Ovary (tissue), 9 donors: ENCODE measurements around the gene MRFAP1. TPM values are rescaled to one million over a fixed set of nuclear protein-coding genes. Genes with fewer than 3 reads are reported as not detected.

ENCODE experiments used
- DNase-seq, 5 donors: peaks; one replicate each; pipeline ENCODE4 v3.0.0-alpha.2; 2019 to 2020
- H3K27ac ChIP-seq, 2 donors: fragments of 200-600 bp; one replicate each; pipeline versions ENCODE4 v1.5.1 to v1.8.0; 2019 to 2022
- H3K27me3 ChIP-seq: fragments of 200-600 bp; one replicate; pipeline ENCODE4 v1.8.0; 2022
- H3K36me3 ChIP-seq: fragments of 200-600 bp; sonication (generic); one replicate; pipeline ENCODE4 v1.5.1; 2019
- H3K4me1 ChIP-seq: one replicate; pipeline ENCODE4 v1.8.1; 2013; ENCODE audit warnings: mild to moderate bottlenecking, moderate library complexity; ENCODE audit not compliant: insufficient read depth
- H3K4me3 ChIP-seq: fragments of 200-600 bp; sonication (generic); one replicate; pipeline ENCODE4 v1.5.1; 2017
- H3K9me3 ChIP-seq, 2 donors: fragments of 200-600 bp in 1 of 2; sonication (generic) in 1 of 2; one replicate each; pipeline versions ENCODE4 v1.5.1 to v1.8.1; 2013 to 2019; ENCODE audit warnings: mild to moderate bottlenecking in 1 of 2, moderate library complexity in 1 of 2
- CTCF ChIP-seq, 3 donors: fragments of 450-650 bp in 2 of 3; fragments of 200-600 bp in 1 of 3; IDR thresholded peaks; one replicate each; pipeline versions ENCODE4 v1.5.1 to v1.8.0; 2016 to 2022; ENCODE audit warnings: antibody characterized with exemption in 3 of 3, mild to moderate bottlenecking in 1 of 3
- EP300 ChIP-seq: sonication (generic); formaldehyde crosslinking; IDR thresholded peaks from one replicate; pipeline ENCODE4 v1.6.1; 2017; ENCODE audit warnings: antibody characterized with exemption
- POLR2A ChIP-seq: fragments of 450-650 bp; IDR thresholded peaks from one replicate; pipeline ENCODE4 v1.6.1; 2017; ENCODE audit warnings: antibody characterized with exemption, mild to moderate bottlenecking, moderate library complexity
- WGBS, 3 donors: extraction: QIAGEN DNeasy Blood & Tissue Kit in 1 of 3; methylation state at CpG; one replicate each; pipeline versions ENCODE4 v1.1.5 to v1.1.7; 2013 to 2017; 5-methylcytosine and 5-hydroxymethylcytosine counted together
- intact Hi-C, 4 donors: fragments of 100-400 bp; cut with DNase I; formaldehyde crosslinking; loops; one replicate each; pipeline versions ENCODE4 v1.11.0 to v1.15.1; 2022 to 2023
- polyA plus RNA-seq, 2 donors: library from polyadenylated mRNA; stranded (reverse); fragments of 200-250 nt in 1 of 2; fragments of 350-450 nt in 1 of 2; fragmentation: Illumina TruSeq in 1 of 2; extraction: RNeasy Lipid Tissue Mini Kit (QIAGEN cat#74804) in 1 of 2; gene quantifications; one replicate each; pipeline ENCODE4 v1.2.3, GENCODE V29; 2013 to 2014
- total RNA-seq, 7 donors: library from RNA; depleted of rRNA in 2 of 7; stranded (reverse); fragments of >200 nt in 2 of 7; fragmentation: NEBNext Ultra II Directional in 3 of 7; extraction: Animal tissue kit (Norgen Biotek cat#: 25700) in 3 of 7; gene quantifications; one replicate each; pipeline versions ENCODE4 v1.1.0 to v1.2.4, GENCODE V29; 2016 to 2023
- donor health status: DM: no; HTN: no; CAD: no; lungs with moderate emphysema.
- donor health status: DM: no; HTN: no; CAD: no.
- donor health status: Bipolar disorder and iron deficiency.
- donor health status: DM: yes; HTN: yes; CAD: no.
- donor health status: DM: no; HTN: no; CAD: no.
- donor health status: DM: yes; HTN: yes; CAD: no.

Gene MRFAP1
- total and polyA plus RNA-seq, 9 donors: 154 to 367 (median 324) TPM

- Histone ChIP-seq H3K27ac (peak overlapping the region; percentile 71 to 85), H3K4me1 (peaks cover 11% of the 10 kb centered on the region), H3K36me3 (no peaks in the 10 kb centered on the region), H3K4me3 (peak overlapping the region; percentile 88), H3K27me3 (no peaks in the 10 kb centered on the region), H3K9me3 (no peaks in the 10 kb centered on the region)
- intact Hi-C loops: loop anchor here in 2 of 4 donors (5.0 to 10.0 kb wide), 2 partner anchors 71 to 73 kb away; partner anchors contain the start of gene BLOC1S4 (in 1 of the 2)
- 0 to 1% (median 1%) methylated on average over 50 of the region's 50 CpGs for WGBS, 3 donors
- TF ChIP-seq EP300 (no peak), CTCF (IDR thresholded peaks at IDR 0.05) (no peak), POLR2A (no peak)
- DNase-seq: peak; percentile 63 to 78 (median 68)
Observed at GRCh38 chr4:6641164-6641970, 882 bp downstream of the MRFAP1 start.

- intact Hi-C loops: loop anchor here in 2 of 4 donors (5.0 to 10.0 kb wide), 2 partner anchors 70 to 73 kb away; partner anchors contain the start of gene BLOC1S4 (in 1 of the 2)
- Histone ChIP-seq H3K27me3 (no peaks in the 10 kb centered on the region), H3K36me3 (no peaks in the 10 kb centered on the region), H3K9me3 (no peaks in the 10 kb centered on the region), H3K4me1 (peaks cover 11% of the 10 kb centered on the region), H3K27ac (peak overlapping the region; percentile 71 to 85), H3K4me3 (peak overlapping the region; percentile 88)
- 10 to 27% (median 15%) methylated on average over 5 of the region's 5 CpGs for WGBS, 3 donors
- no peak for DNase-seq
- TF ChIP-seq POLR2A: no peak
- TF ChIP-seq EP300: no peak
- TF ChIP-seq CTCF (IDR thresholded peaks at IDR 0.05): no peak
Observed at GRCh38 chr4:6641971-6642320, 1.5 kb downstream of the MRFAP1 start.

DNA sequence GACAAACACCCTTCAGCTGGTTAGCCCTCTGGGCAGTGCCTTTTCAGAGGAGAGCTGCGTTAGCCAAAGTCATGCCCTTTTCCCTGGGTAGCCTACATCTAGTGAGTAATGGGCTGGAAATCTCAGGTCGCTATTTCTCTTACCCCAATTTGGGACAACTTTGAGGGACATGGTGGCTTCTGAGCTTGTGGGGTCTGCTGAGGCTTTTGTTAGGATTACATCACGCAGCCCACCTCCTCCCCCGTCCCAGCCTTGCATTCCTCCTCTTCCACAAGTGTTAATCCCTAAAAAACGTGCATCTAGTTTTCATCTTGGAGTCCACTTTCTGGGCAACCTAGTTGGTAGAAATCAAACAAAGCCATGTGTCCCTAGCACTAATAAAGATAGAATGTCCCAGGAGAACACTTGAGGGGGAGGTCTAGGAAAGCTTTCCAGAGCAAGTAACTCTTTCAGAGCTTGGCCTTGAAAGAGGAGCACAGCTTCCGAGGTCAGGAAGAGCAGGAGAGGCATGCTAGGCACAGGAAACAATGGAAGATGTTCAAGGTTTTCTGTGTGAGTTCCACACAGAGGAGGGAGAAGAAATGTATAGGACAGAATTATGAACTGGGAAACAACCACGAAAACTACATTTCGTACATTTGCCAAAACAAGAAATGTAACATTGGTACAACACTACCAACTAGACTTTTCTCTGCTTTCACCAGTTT, 2.8 kb downstream of the MRFAP1 start:
- H3K9me3 ChIP-seq: no peaks in the 10 kb centered on the region
- no peak for TF ChIP-seq CTCF (IDR thresholded peaks at IDR 0.05)
- no peak for TF ChIP-seq EP300
- no peak for TF ChIP-seq POLR2A
- H3K4me1 ChIP-seq: peaks cover 11% of the 10 kb centered on the region
- 22 to 41% (median 27%) methylated on average over 8 of the region's 8 CpGs for WGBS, 3 donors
- H3K4me3 ChIP-seq: no peak overlapping the region
- peak overlapping the region in 1 of 2 donors; percentile 27 for H3K27ac ChIP-seq
- no peak for DNase-seq
- H3K27me3 ChIP-seq: no peaks in the 10 kb centered on the region
- intact Hi-C loops: loop anchor here in 2 of 4 donors (5.0 to 10.0 kb wide), 2 partner anchors 69 to 72 kb away; partner anchors contain the start of gene BLOC1S4 (in 1 of the 2)
- H3K36me3 ChIP-seq: no peaks in the 10 kb centered on the region

GRCh38 chr4:6644792-6645530, 4.5 kb downstream of the MRFAP1 start:
- WGBS, 3 donors: 68 to 76% (median 69%) methylated on average over 5 of the region's 5 CpGs
- no peak for DNase-seq
- intact Hi-C loops: loop anchor here in 2 of 4 donors (5.0 to 10.0 kb wide), 2 partner anchors 67 to 70 kb away; partner anchors contain the start of gene BLOC1S4 (in 1 of the 2)

More at GRCh38 chr4:6644792-6645530, 4.5 kb downstream of the MRFAP1 start:
- Histone ChIP-seq H3K27ac (no peak overlapping the region), H3K27me3 (no peaks in the 10 kb centered on the region), H3K4me1 (peaks cover 11% of the 10 kb centered on the region), H3K9me3 (no peaks in the 10 kb centered on the region), H3K4me3 (no peak overlapping the region), H3K36me3 (no peaks in the 10 kb centered on the region)
- TF ChIP-seq CTCF (IDR thresholded peaks at IDR 0.05): no peak
- TF ChIP-seq POLR2A: no peak
- no peak for TF ChIP-seq EP300
